Astrocyte of the spinal cord (primary cell): ENCODE measurements around the gene ZFP36.

ENCODE experiments used
- DNase-seq: peaks from one replicate; pipeline ENCODE4 v3.0.0; 2011; ENCODE audit warnings: low read depth, low spot score
- H3K4me3 ChIP-seq: 2 replicates; pipeline ENCODE4 v1.5.1; 2011; ENCODE audit warnings: low read depth, mild to moderate bottlenecking, low read length, moderate library complexity
- CTCF ChIP-seq: IDR thresholded peaks from 2 replicates; pipeline ENCODE4 v1.5.1; 2012; ENCODE audit warnings: low read depth, mild to moderate bottlenecking, low read length, inconsistent platforms
- in situ Hi-C: cut with HindIII; loops from 2 replicates; pipeline ENCODE4 v1.10.0; 2017; ENCODE audit warnings: low sequenced_read_pairs

Gene ZFP36

GRCh38 chr19:39411081-39411831 is 4.6 kb downstream of the ZFP36 start:
- in situ Hi-C loops = no loop called here
- TF ChIP-seq CTCF = no peak
- H3K4me3 ChIP-seq = no peak overlapping the region
- DNase-seq = peak; percentile 65

- H3K4me3 ChIP-seq = peak overlapping the region; percentile 97
These were observed 5.1 kb downstream of the ZFP36 start for GRCh38 chr19:39411832-39412099.

GRCh38 chr19:39412100-39412866 is 5.6 kb downstream of the ZFP36 start, which contains the start of gene PLEKHG2:
PLEKHG2 (plus strand) TSS chr19:39412669; CDS start chr19:39414087, 1,418 bp downstream.
- DNase-seq = peak; percentile 100
- in situ Hi-C loops = no loop called here
- peak within 1 kb of the TSS; percentile 97 for H3K4me3 ChIP-seq
- TF ChIP-seq CTCF = peak; percentile 82

More at GRCh38 chr19:39411832-39412099, 5.1 kb downstream of the ZFP36 start:
- in situ Hi-C loops = no loop called here
- TF ChIP-seq CTCF = peak; percentile 90
- peak; percentile 95 for DNase-seq

GRCh38 chr19:39412867-39413271 is 6.2 kb downstream of the ZFP36 start:
- in situ Hi-C loops = no loop called here
- TF ChIP-seq CTCF = no peak
- no peak for DNase-seq
- H3K4me3 ChIP-seq = peak overlapping the region; percentile 97

- peak overlapping the region; percentile 97 for H3K4me3 ChIP-seq
- TF ChIP-seq CTCF = no peak
These were observed 6.7 kb downstream of the ZFP36 start for GRCh38 chr19:39413272-39413910.

GRCh38 chr19:39413911-39414608 is 7.4 kb downstream of the ZFP36 start:
- in situ Hi-C loops = no loop called here
- peak; percentile 42 for TF ChIP-seq CTCF
- no peak for DNase-seq
- peak overlapping the region; percentile 97 for H3K4me3 ChIP-seq

More at GRCh38 chr19:39413272-39413910, 6.7 kb downstream of the ZFP36 start:
- DNase-seq = peak; percentile 63
- in situ Hi-C loops = no loop called here
